ENCODE data around the gene HES5.
A peak's percentile ranks its signal among the peaks of the same experiment; 100 is the strongest.

Gene HES5

GRCh38 chr1:2501820-2502119 lies 28.3 kb downstream of the HES5 start:
- DNase-seq (ENCODE audit: low spot score) (no peak), FAIRE-seq (no peak)

- no peak for FAIRE-seq
- no peak for DNase-seq (ENCODE audit: low spot score)
These were observed 28.8 kb downstream of the HES5 start for GRCh38 chr1:2501041-2501819.

GRCh38 chr1:2499986-2500596 lies 30.0 kb downstream of the HES5 start:
- DNase-seq (ENCODE audit: low spot score), result no peak
- no peak for FAIRE-seq

- DNase-seq (ENCODE audit: low spot score) (no peak), FAIRE-seq (no peak)
These were observed 30.8 kb downstream of the HES5 start for GRCh38 chr1:2499260-2499659.

GRCh38 chr1:2498648-2499047 lies 31.4 kb downstream of the HES5 start:
- FAIRE-seq (no peak), DNase-seq (ENCODE audit: low spot score) (no peak)

GRCh38 chr1:2497891-2498290 lies 32.2 kb downstream of the HES5 start:
- FAIRE-seq (no peak), DNase-seq (ENCODE audit: low spot score) (no peak)

- FAIRE-seq (no peak), DNase-seq (ENCODE audit: low spot score) (no peak)
These were observed 33.3 kb downstream of the HES5 start for GRCh38 chr1:2496746-2497145.

- DNase-seq (ENCODE audit: low spot score), result no peak
- FAIRE-seq, result no peak
These were observed 33.9 kb downstream of the HES5 start for GRCh38 chr1:2496087-2496622.

- FAIRE-seq (no peak), DNase-seq (ENCODE audit: low spot score) (no peak)
These were observed 34.5 kb downstream of the HES5 start for GRCh38 chr1:2495546-2495945.

- no peak for FAIRE-seq
These were observed 35.0 kb downstream of the HES5 start for GRCh38 chr1:2495026-2495425.

GRCh38 chr1:2494323-2494693 lies 35.8 kb downstream of the HES5 start:
- no peak for FAIRE-seq
- no peak for DNase-seq (ENCODE audit: low spot score)

More at GRCh38 chr1:2495026-2495425, 35.0 kb downstream of the HES5 start:
- DNase-seq (ENCODE audit: low spot score), result no peak

- FAIRE-seq (no peak), DNase-seq (ENCODE audit: low spot score) (no peak)
These were observed 36.3 kb downstream of the HES5 start for GRCh38 chr1:2493691-2494322.

- DNase-seq (ENCODE audit: low spot score) (no peak), FAIRE-seq (no peak)
These were observed 36.8 kb downstream of the HES5 start for GRCh38 chr1:2493218-2493617.

GRCh38 chr1:2492091-2492490 lies 38.0 kb downstream of the HES5 start:
- DNase-seq (ENCODE audit: low spot score) (no peak), FAIRE-seq (no peak)

- DNase-seq (ENCODE audit: low spot score) (no peak), FAIRE-seq (no peak)
These were observed 40.4 kb downstream of the HES5 start for GRCh38 chr1:2489615-2490014.

GRCh38 chr1:2488688-2489087 lies 41.4 kb downstream of the HES5 start:
- FAIRE-seq (no peak), DNase-seq (ENCODE audit: low spot score) (no peak)

- DNase-seq (ENCODE audit: low spot score), result no peak
- no peak for FAIRE-seq
These were observed 43.5 kb downstream of the HES5 start for GRCh38 chr1:2486558-2486957.

GRCh38 chr1:2486041-2486440 lies 44.0 kb downstream of the HES5 start:
- DNase-seq (ENCODE audit: low spot score), result no peak
- FAIRE-seq, result no peak

GRCh38 chr1:2483970-2484369 lies 46.1 kb downstream of the HES5 start:
- no peak for DNase-seq (ENCODE audit: low spot score)
- no peak for FAIRE-seq

- no peak for DNase-seq (ENCODE audit: low spot score)
- FAIRE-seq, result no peak
These were observed 47.0 kb downstream of the HES5 start for GRCh38 chr1:2483026-2483425.

- FAIRE-seq (no peak), DNase-seq (ENCODE audit: low spot score) (no peak)
These were observed 47.5 kb downstream of the HES5 start for GRCh38 chr1:2482588-2482987.

GRCh38 chr1:2481885-2482284 lies 48.2 kb downstream of the HES5 start:
- no peak for FAIRE-seq
- no peak for DNase-seq (ENCODE audit: low spot score)

- DNase-seq (ENCODE audit: low spot score), result peak; percentile 6
- FAIRE-seq, result no peak
These were observed 49.1 kb downstream of the HES5 start for GRCh38 chr1:2480986-2481364.
